ENCODE measurements around the gene C13orf42.
"Not testable (repeated sequence)": the region's sequence is repeated elsewhere in the genome, so short reads cannot be mapped to it uniquely, and the experiment has no call there.

C13orf42 gene

DNA sequence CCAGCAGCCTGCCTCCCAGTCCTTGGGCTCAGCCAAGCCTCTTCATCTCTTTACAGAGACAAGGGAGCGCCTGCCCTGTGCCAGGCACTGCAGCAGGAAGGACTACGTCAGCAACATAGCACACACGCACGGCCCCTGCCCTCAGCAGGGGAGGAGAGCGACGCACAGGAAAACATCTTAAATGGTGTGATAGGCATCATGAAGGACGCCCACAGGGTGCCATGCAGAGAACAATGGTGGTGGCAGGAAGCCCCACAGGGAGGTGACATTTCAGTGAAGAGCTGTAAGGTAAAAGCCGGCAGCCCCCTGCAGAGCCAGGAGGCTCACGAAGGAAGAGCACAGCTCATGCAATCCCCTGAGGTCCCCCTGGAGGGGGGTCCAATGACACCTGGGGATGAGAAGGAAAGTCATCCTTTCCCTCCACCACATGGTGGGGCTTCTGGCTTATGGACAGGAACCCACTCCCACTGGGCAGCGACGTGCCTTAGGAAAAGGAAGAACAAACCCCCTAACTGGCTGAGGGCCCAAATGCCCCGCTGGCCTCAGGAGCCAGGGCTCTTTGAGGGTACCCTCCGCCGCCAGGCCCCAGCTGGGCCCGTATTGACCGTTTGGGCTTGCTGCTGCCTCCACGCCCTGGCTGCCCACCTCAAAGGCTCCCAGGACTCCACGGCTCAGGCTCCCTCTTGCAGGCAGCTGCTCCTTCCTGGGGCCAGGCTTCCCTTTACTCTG lies 37.3 kb upstream of the C13orf42 start:
- Histone ChIP-seq H3K36me3 (ENCODE audit: control insufficient read depth, insufficient read depth, low read length) (no peaks in the 10 kb centered on the region), H3K4me3 (ENCODE audit: low read depth, low read length) (peak overlapping the region; percentile 0; the same call in 1 of the 2 replicates), H3K27ac (ENCODE audit: low read depth, low read length) (peak overlapping the region; percentile 94), H3K4me1 (ENCODE audit: control insufficient read depth, insufficient read depth, low read length) (peaks cover 49% of the 10 kb centered on the region), H3K9ac (ENCODE audit: low read depth, low read length) (peak overlapping the region; percentile 54), H3K27me3 (ENCODE audit: control insufficient read depth, insufficient read depth, low read length) (no peaks in the 10 kb centered on the region), H3K9me3 (ENCODE audit: control insufficient read depth, insufficient read depth, low read length) (peaks cover 14% of the 10 kb centered on the region; the same call in 1 of the 2 replicates)

DNA sequence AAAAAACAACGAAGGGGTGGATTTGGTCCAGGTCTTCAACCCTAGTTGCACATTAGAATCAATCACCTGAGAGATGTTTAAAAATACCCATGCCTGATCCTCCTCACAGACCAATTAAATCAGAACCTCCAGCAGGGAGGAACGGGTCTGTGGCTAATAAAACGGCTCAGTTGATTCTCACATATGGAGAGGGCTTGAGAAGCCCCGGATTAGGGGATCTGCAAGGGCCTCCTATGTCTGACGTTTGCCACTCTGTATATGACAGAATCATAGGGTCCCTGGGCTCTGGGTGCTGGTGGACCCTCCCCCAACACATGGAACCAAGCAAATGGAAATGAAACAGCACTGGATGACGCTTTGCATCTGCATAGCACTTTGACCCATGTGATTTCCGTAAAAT lies 36.7 kb upstream of the C13orf42 start:
- H3K36me3 ChIP-seq (ENCODE audit: control insufficient read depth, insufficient read depth, low read length) = no peaks in the 10 kb centered on the region
- peaks cover 18% of the 10 kb centered on the region; the same call in 1 of the 2 replicates for H3K9me3 ChIP-seq (ENCODE audit: control insufficient read depth, insufficient read depth, low read length)
- H3K4me3 ChIP-seq (ENCODE audit: low read depth, low read length) = no peak overlapping the region
- peak overlapping the region; percentile 94 for H3K27ac ChIP-seq (ENCODE audit: low read depth, low read length)
- peaks cover 49% of the 10 kb centered on the region for H3K4me1 ChIP-seq (ENCODE audit: control insufficient read depth, insufficient read depth, low read length)
- no peaks in the 10 kb centered on the region for H3K27me3 ChIP-seq (ENCODE audit: control insufficient read depth, insufficient read depth, low read length)
- peak overlapping the region; percentile 50 for H3K9ac ChIP-seq (ENCODE audit: low read depth, low read length)

GRCh38 chr13:51146667-51147066 lies 35.6 kb upstream of the C13orf42 start:
- Histone ChIP-seq H3K27ac (ENCODE audit: low read depth, low read length) (peak overlapping the region; percentile 81), H3K27me3 (ENCODE audit: control insufficient read depth, insufficient read depth, low read length) (no peaks in the 10 kb centered on the region), H3K36me3 (ENCODE audit: control insufficient read depth, insufficient read depth, low read length) (no peaks in the 10 kb centered on the region), H3K4me3 (ENCODE audit: low read depth, low read length) (no peak overlapping the region), H3K9ac (ENCODE audit: low read depth, low read length) (no peak overlapping the region), H3K4me1 (ENCODE audit: control insufficient read depth, insufficient read depth, low read length) (peaks cover 49% of the 10 kb centered on the region), H3K9me3 (ENCODE audit: control insufficient read depth, insufficient read depth, low read length) (peaks cover 18% of the 10 kb centered on the region; the same call in 1 of the 2 replicates)

- H3K27me3 ChIP-seq (ENCODE audit: control insufficient read depth, insufficient read depth, low read length) = no peaks in the 10 kb centered on the region
- H3K27ac ChIP-seq (ENCODE audit: low read depth, low read length) = no peak overlapping the region
- H3K36me3 ChIP-seq (ENCODE audit: control insufficient read depth, insufficient read depth, low read length) = peaks cover 8% of the 10 kb centered on the region; the same call in 1 of the 2 replicates
- no peaks in the 10 kb centered on the region; the same call in 1 of the 2 replicates for H3K4me1 ChIP-seq (ENCODE audit: control insufficient read depth, insufficient read depth, low read length)
- H3K9me3 ChIP-seq (ENCODE audit: control insufficient read depth, insufficient read depth, low read length) = peaks cover 4% of the 10 kb centered on the region; the same call in 1 of the 2 replicates
- no peak overlapping the region for H3K4me3 ChIP-seq (ENCODE audit: low read depth, low read length)
- no peak overlapping the region for H3K9ac ChIP-seq (ENCODE audit: low read depth, low read length)
Measured at GRCh38 chr13:51137250-51137649, 26.2 kb upstream of the C13orf42 start.

- Histone ChIP-seq H3K9ac (ENCODE audit: low read depth, low read length) (no peak overlapping the region), H3K36me3 (ENCODE audit: control insufficient read depth, insufficient read depth, low read length) (peaks cover 8% of the 10 kb centered on the region; the same call in 1 of the 2 replicates), H3K9me3 (ENCODE audit: control insufficient read depth, insufficient read depth, low read length) (peaks cover 4% of the 10 kb centered on the region; the same call in 1 of the 2 replicates), H3K27ac (ENCODE audit: low read depth, low read length) (no peak overlapping the region), H3K27me3 (ENCODE audit: control insufficient read depth, insufficient read depth, low read length) (no peaks in the 10 kb centered on the region), H3K4me1 (ENCODE audit: control insufficient read depth, insufficient read depth, low read length) (no peaks in the 10 kb centered on the region; the same call in 1 of the 2 replicates), H3K4me3 (ENCODE audit: low read depth, low read length) (no peak overlapping the region)
Measured at GRCh38 chr13:51136276-51136980, 25.4 kb upstream of the C13orf42 start.

DNA sequence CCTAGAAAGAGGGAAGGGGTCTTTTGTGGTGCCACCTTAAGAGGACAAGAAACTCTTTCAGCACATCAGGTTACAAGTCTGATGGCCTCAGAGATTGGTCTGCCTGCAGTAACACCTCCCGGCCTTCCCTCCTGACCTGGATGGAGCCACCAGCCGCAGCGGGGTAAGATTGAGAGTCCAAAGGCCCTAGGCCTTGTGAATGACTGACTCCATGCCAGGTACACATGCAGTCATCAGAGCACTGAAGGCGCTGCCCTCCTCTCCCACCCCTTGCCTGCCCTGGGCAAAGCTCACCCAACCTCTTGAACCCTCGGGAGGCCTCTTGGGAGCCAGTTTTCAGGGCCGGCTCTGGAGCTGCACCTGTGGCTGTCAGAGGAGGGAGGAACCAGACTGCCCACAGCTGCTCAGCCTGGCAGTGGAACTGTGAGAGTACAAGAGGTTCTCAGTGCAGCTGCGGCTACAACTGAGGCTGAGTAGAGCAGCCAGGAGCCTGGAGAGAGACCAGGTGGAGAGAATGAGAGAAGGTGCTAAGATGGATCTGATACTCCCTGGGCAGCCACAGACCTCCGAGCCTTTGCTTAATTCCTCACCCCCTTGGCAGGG lies 23.8 kb upstream of the C13orf42 start:
- Histone ChIP-seq H3K27me3 (ENCODE audit: control insufficient read depth, insufficient read depth, low read length) (no peaks in the 10 kb centered on the region), H3K4me3 (ENCODE audit: low read depth, low read length) (no peak overlapping the region), H3K9me3 (ENCODE audit: control insufficient read depth, insufficient read depth, low read length) (peaks cover 8% of the 10 kb centered on the region), H3K9ac (ENCODE audit: low read depth, low read length) (no peak overlapping the region), H3K36me3 (ENCODE audit: control insufficient read depth, insufficient read depth, low read length) (peaks cover 8% of the 10 kb centered on the region; the same call in 1 of the 2 replicates), H3K27ac (ENCODE audit: low read depth, low read length) (no peak overlapping the region), H3K4me1 (ENCODE audit: control insufficient read depth, insufficient read depth, low read length) (no peaks in the 10 kb centered on the region)

DNA sequence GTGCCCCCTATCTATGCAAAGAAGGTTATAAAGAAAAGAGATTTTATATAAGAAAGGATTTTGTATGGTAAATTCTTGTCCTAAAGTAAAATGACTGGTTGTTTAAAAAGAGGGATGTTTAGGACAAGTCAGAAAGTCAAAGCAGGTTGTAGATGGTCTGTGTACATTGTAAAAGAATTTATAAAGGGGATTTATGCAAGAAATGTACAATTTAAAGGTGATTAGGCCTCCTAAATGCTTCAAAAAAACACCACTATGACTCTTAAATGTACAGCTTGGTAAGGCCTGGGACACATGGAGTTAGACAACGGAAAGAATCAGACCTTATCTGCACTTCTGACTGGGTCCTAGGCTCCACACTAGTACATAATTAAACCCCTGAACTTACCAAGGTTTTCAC lies 19.3 kb upstream of the C13orf42 start:
- Histone ChIP-seq H3K9me3 (ENCODE audit: control insufficient read depth, insufficient read depth, low read length) (peaks cover 14% of the 10 kb centered on the region), H3K27me3 (ENCODE audit: control insufficient read depth, insufficient read depth, low read length) (no peaks in the 10 kb centered on the region), H3K4me3 (ENCODE audit: low read depth, low read length) (no peak overlapping the region), H3K4me1 (ENCODE audit: control insufficient read depth, insufficient read depth, low read length) (peaks cover 7% of the 10 kb centered on the region), H3K9ac (ENCODE audit: low read depth, low read length) (no peak overlapping the region), H3K36me3 (ENCODE audit: control insufficient read depth, insufficient read depth, low read length) (no peaks in the 10 kb centered on the region), H3K27ac (ENCODE audit: low read depth, low read length) (no peak overlapping the region)

DNA sequence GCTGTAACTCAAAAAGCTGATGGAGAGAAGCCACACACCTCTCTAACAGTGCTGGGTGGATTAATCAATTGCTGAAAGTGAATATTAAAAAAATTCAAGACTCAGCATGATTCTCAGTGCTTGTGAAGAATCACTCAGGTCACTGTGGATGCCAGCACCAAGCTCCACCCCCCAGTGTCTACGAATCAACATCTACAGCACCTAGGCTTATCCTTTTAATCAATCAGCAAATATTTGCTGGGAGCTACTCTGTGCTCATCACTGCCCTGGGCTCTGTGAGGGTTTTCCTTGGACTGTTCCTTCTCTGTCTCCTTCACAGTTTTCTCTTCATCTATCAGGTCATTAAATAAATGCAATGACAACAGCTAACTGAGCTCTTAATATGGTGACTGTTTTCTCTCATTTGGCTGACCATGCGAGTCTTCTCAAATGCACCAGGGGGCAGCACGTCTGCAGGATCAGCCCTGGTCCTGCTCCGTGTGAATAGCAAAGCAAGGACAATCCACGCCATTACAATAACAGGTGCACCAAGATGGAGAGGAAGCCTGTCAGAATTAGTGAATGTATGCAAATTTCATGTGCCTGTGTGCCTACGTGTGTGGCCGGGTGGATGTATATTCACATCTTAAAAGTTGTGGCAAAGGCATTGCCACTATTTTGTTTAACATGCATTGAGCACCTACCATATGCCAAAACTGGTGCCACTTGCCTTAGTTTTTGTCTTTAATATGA lies 14.6 kb upstream of the C13orf42 start:
- no peaks in the 10 kb centered on the region for H3K36me3 ChIP-seq (ENCODE audit: control insufficient read depth, insufficient read depth, low read length)
- H3K4me3 ChIP-seq (ENCODE audit: low read depth, low read length) = no peak overlapping the region
- H3K27me3 ChIP-seq (ENCODE audit: control insufficient read depth, insufficient read depth, low read length) = no peaks in the 10 kb centered on the region
- peaks cover 10% of the 10 kb centered on the region for H3K9me3 ChIP-seq (ENCODE audit: control insufficient read depth, insufficient read depth, low read length)
- H3K9ac ChIP-seq (ENCODE audit: low read depth, low read length) = no peak overlapping the region
- no peak overlapping the region for H3K27ac ChIP-seq (ENCODE audit: low read depth, low read length)
- H3K4me1 ChIP-seq (ENCODE audit: control insufficient read depth, insufficient read depth, low read length) = peaks cover 36% of the 10 kb centered on the region

GRCh38 chr13:51122868-51123566 lies 11.9 kb upstream of the C13orf42 start:
- peaks cover 36% of the 10 kb centered on the region for H3K4me1 ChIP-seq (ENCODE audit: control insufficient read depth, insufficient read depth, low read length)
- no peaks in the 10 kb centered on the region for H3K9me3 ChIP-seq (ENCODE audit: control insufficient read depth, insufficient read depth, low read length)
- no peak overlapping the region for H3K27ac ChIP-seq (ENCODE audit: low read depth, low read length)
- no peaks in the 10 kb centered on the region for H3K27me3 ChIP-seq (ENCODE audit: control insufficient read depth, insufficient read depth, low read length)
- no peak overlapping the region for H3K9ac ChIP-seq (ENCODE audit: low read depth, low read length)
- H3K36me3 ChIP-seq (ENCODE audit: control insufficient read depth, insufficient read depth, low read length) = peaks cover 3% of the 10 kb centered on the region; the same call in 1 of the 2 replicates
- no peak overlapping the region for H3K4me3 ChIP-seq (ENCODE audit: low read depth, low read length)

DNA sequence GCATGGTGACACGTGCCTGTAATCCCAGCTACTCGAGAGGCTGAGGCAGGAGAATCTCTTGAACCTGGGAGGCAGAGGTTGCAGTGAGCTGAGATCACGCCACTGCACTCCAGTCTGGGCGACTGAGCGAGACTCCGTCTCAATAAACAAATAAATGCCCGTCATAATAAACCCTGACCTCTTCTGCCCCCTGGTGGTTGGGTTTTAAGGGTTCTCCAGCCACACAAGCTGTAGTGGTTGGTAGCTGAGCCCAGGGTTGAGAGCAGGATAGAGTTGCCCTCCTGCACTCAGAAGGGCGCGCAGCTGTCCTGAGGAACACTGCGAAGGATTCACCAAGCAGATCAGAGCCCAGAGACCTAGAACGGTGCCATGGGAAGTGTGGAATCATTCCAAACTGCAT lies 9.8 kb upstream of the C13orf42 start:
- not testable (repeated sequence) for H3K27me3 ChIP-seq (ENCODE audit: control insufficient read depth, insufficient read depth, low read length)

More for the DNA sequence above, 9.8 kb upstream of the C13orf42 start:
- H3K9me3 ChIP-seq (ENCODE audit: control insufficient read depth, insufficient read depth, low read length); H3K4me3 ChIP-seq (ENCODE audit: low read depth, low read length); H3K9ac ChIP-seq (ENCODE audit: low read depth, low read length); H3K27ac ChIP-seq (ENCODE audit: low read depth, low read length); H3K36me3 ChIP-seq (ENCODE audit: control insufficient read depth, insufficient read depth, low read length): not testable (repeated sequence)
- peaks cover 34% of the 10 kb centered on the region for H3K4me1 ChIP-seq (ENCODE audit: control insufficient read depth, insufficient read depth, low read length)
